Activated naive CD8-positive, alpha-beta T cell treated with anti-CD3 and anti-CD28 coated beads, Interleukin-2, amount 10 ng/mL, durations not matched to agents 7 days and 5 days (primary cell): ENCODE data around the gene TNFRSF11A. TPM values are rescaled to one million over a fixed set of nuclear protein-coding genes. Genes with fewer than 3 reads are reported as not detected.

ENCODE experiments used
- ATAC-seq: fragments of 150-1000 bp; cut with Tn5 transposase; one replicate; pipeline ENCODE4 v1.10.0; 2021; ENCODE audit warnings: low read depth, moderate library complexity
- POLR2A ChIA-PET: fragments of 350-600 bp; sonication (Branson Sonifier 250); formaldehyde crosslinking; loops from one replicate; lab custom pipeline; 2021; ENCODE audit warnings: antibody characterized with exemption; lab: Charles Lee
- DNase-seq: peaks from one replicate; pipeline ENCODE4 v3.0.0; 2021
- H3K27ac Mint-ChIP-seq: one replicate; pipeline ENCODE4 v1.8.0; 2022; ENCODE audit warnings: mild to moderate bottlenecking, mixed read lengths
- H3K27me3 Mint-ChIP-seq: one replicate; pipeline ENCODE4 v1.8.0; 2022; ENCODE audit warnings: mild to moderate bottlenecking, moderate library complexity, mixed read lengths
- H3K36me3 Mint-ChIP-seq: one replicate; pipeline ENCODE4 v1.8.0; 2021; ENCODE audit warnings: mild to moderate bottlenecking, mixed read lengths
- H3K4me1 Mint-ChIP-seq: one replicate; pipeline ENCODE4 v1.8.0; 2021; ENCODE audit warnings: mixed read lengths
- H3K4me3 Mint-ChIP-seq: one replicate; pipeline ENCODE4 v1.8.0; 2022; ENCODE audit warnings: mild to moderate bottlenecking, moderate library complexity, mixed read lengths
- H3K9me3 Mint-ChIP-seq: one replicate; pipeline ENCODE4 v1.8.0; 2021; ENCODE audit warnings: mixed read lengths
- total RNA-seq, 2 experiments: library from RNA; stranded (reverse); gene quantifications; one replicate each; pipeline ENCODE4 v1.2.3, GENCODE V29; 2021

TNFRSF11A gene
- total RNA-seq, 2 experiments from 2014 or later, result 7.5 to 8.0 TPM

GRCh38 chr18:62404881-62405280 is 79.8 kb downstream of the TNFRSF11A start:
- DNase-seq, result no peak
- POLR2A ChIA-PET, result no interaction called here
- ATAC-seq, result no peak
- Mint-ChIP-seq H3K4me1 (peaks cover 7% of the 10 kb centered on the region), H3K36me3 (no peaks in the 10 kb centered on the region), H3K9me3 (peaks cover 2% of the 10 kb centered on the region), H3K27me3 (peaks cover 5% of the 10 kb centered on the region), H3K27ac (no peak overlapping the region), H3K4me3 (no peak overlapping the region)

- Mint-ChIP-seq H3K36me3 (peaks cover 2% of the 10 kb centered on the region), H3K9me3 (peaks cover 2% of the 10 kb centered on the region), H3K4me1 (peaks cover 3% of the 10 kb centered on the region), H3K27ac (no peak overlapping the region), H3K27me3 (no peaks in the 10 kb centered on the region), H3K4me3 (no peak overlapping the region)
- POLR2A ChIA-PET, result no interaction called here
- ATAC-seq (peak; percentile 76), DNase-seq (no peak)
These were observed 82.5 kb downstream of the TNFRSF11A start for GRCh38 chr18:62407660-62408059.

GRCh38 chr18:62409821-62410220 is 84.7 kb downstream of the TNFRSF11A start:
- peaks cover 2% of the 10 kb centered on the region for H3K36me3 Mint-ChIP-seq
- H3K27me3 Mint-ChIP-seq, result no peaks in the 10 kb centered on the region
- DNase-seq, result no peak
- no peak for ATAC-seq
- no peaks in the 10 kb centered on the region for H3K9me3 Mint-ChIP-seq
- POLR2A ChIA-PET, result interaction anchor here (1.2 kb wide), 1 partner anchor 11 kb away, joined by 4 read pairs; no protein-coding TSS in a partner anchor
- H3K4me1 Mint-ChIP-seq, result peaks cover 11% of the 10 kb centered on the region
- H3K27ac Mint-ChIP-seq, result no peak overlapping the region
- H3K4me3 Mint-ChIP-seq, result no peak overlapping the region

GRCh38 chr18:62412231-62412979 is 87.3 kb downstream of the TNFRSF11A start:
- H3K36me3 Mint-ChIP-seq, result peaks cover 8% of the 10 kb centered on the region
- DNase-seq, result no peak
- no peaks in the 10 kb centered on the region for H3K9me3 Mint-ChIP-seq
- H3K27ac Mint-ChIP-seq, result no peak overlapping the region
- no peak for ATAC-seq
- POLR2A ChIA-PET, result no interaction called here
- no peaks in the 10 kb centered on the region for H3K27me3 Mint-ChIP-seq
- H3K4me3 Mint-ChIP-seq, result no peak overlapping the region
- H3K4me1 Mint-ChIP-seq, result peaks cover 17% of the 10 kb centered on the region

- Mint-ChIP-seq H3K36me3 (peaks cover 8% of the 10 kb centered on the region), H3K27me3 (no peaks in the 10 kb centered on the region), H3K4me1 (peaks cover 20% of the 10 kb centered on the region), H3K9me3 (no peaks in the 10 kb centered on the region), H3K4me3 (no peak overlapping the region), H3K27ac (no peak overlapping the region)
- POLR2A ChIA-PET, result no interaction called here
- DNase-seq (no peak), ATAC-seq (no peak)
These were observed 88.1 kb downstream of the TNFRSF11A start for GRCh38 chr18:62413206-62413605.

- no peak for DNase-seq
- peak; percentile 17 for ATAC-seq
- Mint-ChIP-seq H3K27me3 (no peaks in the 10 kb centered on the region), H3K4me3 (peak overlapping the region; percentile 55), H3K27ac (peak overlapping the region; percentile 84), H3K36me3 (peaks cover 13% of the 10 kb centered on the region), H3K9me3 (peaks cover 5% of the 10 kb centered on the region), H3K4me1 (peaks cover 60% of the 10 kb centered on the region)
- POLR2A ChIA-PET, result interaction anchor here (0.6 to 1.5 kb wide), 5 partner anchors 16 to 1012 kb away, joined by 3 to 7 read pairs (median 3); partner anchors contain the start of gene ZCCHC2
These were observed 93.1 kb downstream of the TNFRSF11A start for GRCh38 chr18:62418258-62418657.

- DNase-seq (no peak), ATAC-seq (no peak)
These were observed 95.0 kb downstream of the TNFRSF11A start for GRCh38 chr18:62420151-62420512.

GRCh38 chr18:62420513-62421209 is 95.6 kb downstream of the TNFRSF11A start:
- Mint-ChIP-seq H3K4me3 (peak overlapping the region; percentile 76), H3K27me3 (no peaks in the 10 kb centered on the region), H3K27ac (peak overlapping the region; percentile 93), H3K36me3 (peaks cover 13% of the 10 kb centered on the region), H3K9me3 (peaks cover 5% of the 10 kb centered on the region), H3K4me1 (peaks cover 56% of the 10 kb centered on the region)
- ATAC-seq, result peak; percentile 97
- POLR2A ChIA-PET, result interaction anchor here (0.7 to 2.9 kb wide), 10 partner anchors 12 to 1789 kb away, joined by 3 to 29 read pairs (median 8); partner anchors contain the start of genes PIGN, RELCH, TNFRSF11A and ZCCHC2
- peak; percentile 51 for DNase-seq

More at GRCh38 chr18:62420151-62420512, 95.0 kb downstream of the TNFRSF11A start:
- Mint-ChIP-seq H3K36me3 (peaks cover 13% of the 10 kb centered on the region), H3K27me3 (no peaks in the 10 kb centered on the region), H3K9me3 (peaks cover 5% of the 10 kb centered on the region), H3K4me3 (peak overlapping the region; percentile 76), H3K4me1 (peaks cover 53% of the 10 kb centered on the region), H3K27ac (peak overlapping the region; percentile 93)
- POLR2A ChIA-PET, result interaction anchor here (1.2 to 2.9 kb wide), 8 partner anchors 11 to 233 kb away, joined by 3 to 29 read pairs (median 8); partner anchors contain the start of genes PIGN, RELCH, TNFRSF11A and ZCCHC2

- peak; percentile 16 for ATAC-seq
- peaks cover 9% of the 10 kb centered on the region for H3K9me3 Mint-ChIP-seq
- POLR2A ChIA-PET, result interaction anchor here (0.9 to 1.7 kb wide), 5 partner anchors 81 to 158 kb away, joined by 3 to 9 read pairs (median 4); partner anchors contain the start of gene ZCCHC2
- peaks cover 14% of the 10 kb centered on the region for H3K36me3 Mint-ChIP-seq
- peaks cover 2% of the 10 kb centered on the region for H3K27me3 Mint-ChIP-seq
- H3K4me1 Mint-ChIP-seq, result peaks cover 38% of the 10 kb centered on the region
- H3K27ac Mint-ChIP-seq, result peak overlapping the region; percentile 42
- peak overlapping the region; percentile 59 for H3K4me3 Mint-ChIP-seq
- no peak for DNase-seq
These were observed 100.5 kb downstream of the TNFRSF11A start for GRCh38 chr18:62425465-62426190.

- DNase-seq, result no peak
- peaks cover 9% of the 10 kb centered on the region for H3K9me3 Mint-ChIP-seq
- H3K4me3 Mint-ChIP-seq, result peak overlapping the region; percentile 59
- POLR2A ChIA-PET, result interaction anchor here (1.0 to 1.7 kb wide), 4 partner anchors 80 to 157 kb away, joined by 4 to 9 read pairs (median 4); partner anchors contain the start of gene ZCCHC2
- H3K27ac Mint-ChIP-seq, result no peak overlapping the region
- H3K4me1 Mint-ChIP-seq, result peaks cover 32% of the 10 kb centered on the region
- peaks cover 14% of the 10 kb centered on the region for H3K36me3 Mint-ChIP-seq
- peaks cover 2% of the 10 kb centered on the region for H3K27me3 Mint-ChIP-seq
- no peak for ATAC-seq
These were observed 101.0 kb downstream of the TNFRSF11A start for GRCh38 chr18:62426191-62426488.

GRCh38 chr18:62432176-62432575 is 107.1 kb downstream of the TNFRSF11A start:
- H3K9me3 Mint-ChIP-seq, result peaks cover 9% of the 10 kb centered on the region
- H3K4me3 Mint-ChIP-seq, result no peak overlapping the region
- no peak overlapping the region for H3K27ac Mint-ChIP-seq
- H3K36me3 Mint-ChIP-seq, result peaks cover 14% of the 10 kb centered on the region
- POLR2A ChIA-PET, result no interaction called here
- ATAC-seq (no peak), DNase-seq (no peak)
- no peaks in the 10 kb centered on the region for H3K4me1 Mint-ChIP-seq
- peaks cover 14% of the 10 kb centered on the region for H3K27me3 Mint-ChIP-seq

GRCh38 chr18:62434798-62435197 is 109.7 kb downstream of the TNFRSF11A start:
- no peak for ATAC-seq
- Mint-ChIP-seq H3K4me3 (no peak overlapping the region), H3K9me3 (peaks cover under 1% of the 10 kb centered on the region), H3K27ac (no peak overlapping the region), H3K27me3 (peaks cover 23% of the 10 kb centered on the region), H3K36me3 (peaks cover under 1% of the 10 kb centered on the region), H3K4me1 (no peaks in the 10 kb centered on the region)
- DNase-seq, result no peak
- POLR2A ChIA-PET, result no interaction called here
